Omental fat pad (tissue), 4 donors: ENCODE data around the gene LRRC56. TPM values are rescaled to one million over a fixed set of nuclear protein-coding genes. Genes with fewer than 3 reads are reported as not detected.
A peak's percentile ranks its signal among the peaks of the same experiment; 100 is the strongest.

Source experiments
- ATAC-seq: fragments of 150-250 bp; one replicate; pipeline ENCODE4 v1.9.1; 2016; ENCODE audit warnings: mild to moderate bottlenecking, moderate library complexity; ENCODE audit not compliant: low FRiP score
- DNase-seq: peaks from one replicate; pipeline ENCODE4 v3.0.0-alpha.2; 2019; ENCODE audit warnings: low spot score
- CTCF ChIP-seq, 3 donors: fragments of 450-650 bp; IDR thresholded peaks; one replicate each; pipeline ENCODE4 v1.5.1; 2016 to 2017; ENCODE audit warnings: antibody characterized with exemption in 3 of 3, mild to moderate bottlenecking in 3 of 3, moderate library complexity in 2 of 3
- total RNA-seq, 4 donors: library from RNA; depleted of rRNA; stranded (reverse); fragments of >200 nt; gene quantifications; one replicate each; pipeline ENCODE4 v1.1.0, GENCODE V29; 2016

Gene LRRC56
- under 1 TPM in 3 of 4 donors, not detected in 1; 0.24 to 0.38 (median 0.32) TPM for total RNA-seq

- DNase-seq (peak; percentile 50), ATAC-seq (peak; percentile 17)
- no peak for TF ChIP-seq CTCF (IDR thresholded peaks at IDR 0.05)
Observed at GRCh38 chr11:536841-537621, at the start of gene LRRC56. Gene LRRC56, plus strand, starts transcription at chr11:537527. Its CDS starts 3,158 bp downstream, at chr11:540685.

- ATAC-seq = no peak
- no peak for TF ChIP-seq CTCF (IDR thresholded peaks at IDR 0.05)
Observed at GRCh38 chr11:487571-488021, 49.7 kb upstream of the LRRC56 start.

DNA sequence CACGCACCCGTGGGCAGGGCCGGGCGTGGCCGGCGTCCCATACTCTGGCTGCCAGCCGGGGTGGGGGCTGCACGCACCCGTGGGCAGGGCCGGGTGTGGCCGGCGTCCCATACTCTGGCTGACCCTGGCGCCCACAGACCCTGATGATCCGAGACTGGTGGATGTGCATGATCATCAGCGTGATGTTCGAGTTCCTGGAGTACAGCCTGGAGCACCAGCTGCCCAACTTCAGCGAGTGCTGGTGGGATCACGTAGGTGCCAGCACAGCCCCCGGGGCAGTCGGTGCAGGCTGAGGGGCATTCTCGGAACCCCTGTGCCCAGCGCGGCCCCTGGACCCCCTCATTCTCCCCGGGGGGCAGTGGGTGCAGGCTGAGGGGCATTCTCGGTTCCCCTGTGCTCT lies 49.3 kb upstream of the LRRC56 start:
- no peak for ATAC-seq
- TF ChIP-seq CTCF (IDR thresholded peaks at IDR 0.05) = no peak
- no peak for DNase-seq

More at GRCh38 chr11:487571-488021, 49.7 kb upstream of the LRRC56 start:
- DNase-seq = no peak

- TF ChIP-seq CTCF (IDR thresholded peaks at IDR 0.05) = no peak
- ATAC-seq (peak; percentile 7), DNase-seq (no peak)
Observed at GRCh38 chr11:488579-488978, 48.7 kb upstream of the LRRC56 start.

DNA sequence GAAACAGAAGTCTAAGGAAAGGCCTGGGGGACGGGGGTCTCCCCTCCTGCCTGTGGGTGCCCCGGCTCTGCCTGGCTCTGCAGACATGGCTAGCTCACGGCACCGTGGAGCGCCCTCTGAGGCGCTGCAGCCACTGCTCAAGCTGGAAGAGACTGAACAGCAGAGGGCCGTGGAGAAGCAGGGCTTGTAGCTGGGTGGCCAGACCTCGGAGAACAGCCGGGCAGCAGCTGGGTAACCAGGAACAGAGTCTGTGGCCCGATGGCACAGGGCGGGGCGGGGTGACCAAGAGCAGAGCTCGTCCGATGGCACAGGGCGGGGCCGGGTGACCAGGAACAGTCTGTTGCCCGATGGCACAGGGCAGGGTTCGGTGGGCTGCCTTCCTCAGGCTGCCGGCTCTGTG lies 48.3 kb upstream of the LRRC56 start:
- no peak for DNase-seq
- TF ChIP-seq CTCF (IDR thresholded peaks at IDR 0.05) = no peak
- peak; percentile 7 for ATAC-seq

GRCh38 chr11:489610-490185 lies 47.6 kb upstream of the LRRC56 start:
- no peak for TF ChIP-seq CTCF (IDR thresholded peaks at IDR 0.05)
- DNase-seq = no peak
- no peak for ATAC-seq
